ENCODE measurements around the gene BMP6.

- TF ChIP-seq EZH2phosphoT487 (IDR thresholded peaks at IDR 0.05; ENCODE audit: insufficient read depth, low read depth), result no peak
- no peak for TF ChIP-seq EZH2 (IDR thresholded peaks at IDR 0.05; ENCODE audit: insufficient read depth, poor library complexity, severe bottlenecking)
These were observed 5.6 kb upstream of the BMP6 start for GRCh38 chr6:7720346-7720745.
